Measurements from ENCODE around the gene TMEM18.

Gene TMEM18

GRCh38 chr2:651951-652373, 25.2 kb downstream of the TMEM18 start:
- DNase-seq (ENCODE audit: low spot score) = no peak

- no peak for DNase-seq (ENCODE audit: low spot score)
Measured at GRCh38 chr2:650343-651310, 26.6 kb downstream of the TMEM18 start.

GRCh38 chr2:649426-650342, 27.5 kb downstream of the TMEM18 start:
- DNase-seq (ENCODE audit: low spot score) = no peak

GRCh38 chr2:648476-649424, 28.5 kb downstream of the TMEM18 start:
- DNase-seq (ENCODE audit: low spot score) = no peak

GRCh38 chr2:647691-648231, 29.4 kb downstream of the TMEM18 start:
- DNase-seq (ENCODE audit: low spot score) = no peak

- DNase-seq (ENCODE audit: low spot score) = no peak
Measured at GRCh38 chr2:647003-647560, 30.1 kb downstream of the TMEM18 start.

- no peak for DNase-seq (ENCODE audit: low spot score)
Measured at GRCh38 chr2:644871-645270, 32.3 kb downstream of the TMEM18 start.

GRCh38 chr2:643761-644160, 33.4 kb downstream of the TMEM18 start:
- DNase-seq (ENCODE audit: low spot score) = no peak

GRCh38 chr2:643334-643733, 33.9 kb downstream of the TMEM18 start:
- no peak for DNase-seq (ENCODE audit: low spot score)

GRCh38 chr2:641872-642815, 35.1 kb downstream of the TMEM18 start:
- no peak for DNase-seq (ENCODE audit: low spot score)

GRCh38 chr2:641164-641871, 35.9 kb downstream of the TMEM18 start:
- DNase-seq (ENCODE audit: low spot score) = no peak

- no peak for DNase-seq (ENCODE audit: low spot score)
Measured at GRCh38 chr2:639703-640102, 37.5 kb downstream of the TMEM18 start.

- DNase-seq (ENCODE audit: low spot score) = no peak
Measured at GRCh38 chr2:637804-638203, 39.4 kb downstream of the TMEM18 start.

- no peak for DNase-seq (ENCODE audit: low spot score)
Measured at GRCh38 chr2:637406-637776, 39.8 kb downstream of the TMEM18 start.

GRCh38 chr2:636641-637405, 40.4 kb downstream of the TMEM18 start:
- peak; percentile 88 for DNase-seq (ENCODE audit: low spot score)

GRCh38 chr2:635687-636621, 41.3 kb downstream of the TMEM18 start:
- DNase-seq (ENCODE audit: low spot score) = no peak

Measured in AG08396 (cell line).